Keratinocyte (primary cell): Measurements from ENCODE around the gene AUH. TPM values are rescaled to one million over a fixed set of nuclear protein-coding genes. Genes with fewer than 3 reads are reported as not detected.

Experiments
- DNase-seq: peaks from one replicate; pipeline ENCODE4 v3.0.0-alpha.2; 2011; ENCODE audit warnings: low read depth, missing footprints, low spot score
- FAIRE-seq: peaks from 2 replicates; lab custom pipeline; 2011; peaks lifted over from hg19 to GRCh38; lab: Jason Lieb, UNC
- H2AFZ ChIP-seq: 2 replicates; pipeline ENCODE4 v1.6.0; 2012; ENCODE audit warnings: low read length, control low read depth, inconsistent platforms; ENCODE audit not compliant: control insufficient read depth
- H3K27ac ChIP-seq: 2 replicates; pipeline ENCODE4 v1.5.1; 2011; ENCODE audit warnings: low read length; ENCODE audit not compliant: control insufficient read depth, insufficient read depth
- H3K27me3 ChIP-seq: 3 replicates; pipeline ENCODE4 v1.6.0; 2011; ENCODE audit warnings: low read length; ENCODE audit not compliant: control insufficient read depth, insufficient read depth; ENCODE audit errors: extremely low read depth
- H3K36me3 ChIP-seq, 2 experiments: 2 replicates in 1 of 2; 3 replicates in 1 of 2; pipeline ENCODE4 v1.5.1; 2011; ENCODE audit warnings: low read length in 2 of 2, mild to moderate bottlenecking in 1 of 2; ENCODE audit not compliant: control insufficient read depth in 2 of 2, insufficient read depth in 2 of 2; ENCODE audit errors: extremely low read depth in 1 of 2
- H3K4me1 ChIP-seq: 3 replicates; pipeline ENCODE4 v1.5.1; 2011; ENCODE audit warnings: low read length; ENCODE audit not compliant: control insufficient read depth, insufficient read depth; ENCODE audit errors: extremely low read depth
- H3K4me2 ChIP-seq: 3 replicates; pipeline ENCODE4 v1.6.0; 2011; ENCODE audit warnings: low read depth, low read length; ENCODE audit not compliant: control insufficient read depth, insufficient read depth; ENCODE audit errors: extremely low read depth
- H3K4me3 ChIP-seq, 3 experiments: fragments of 200-600 bp in 1 of 3; sonication (generic) in 1 of 3; 2 replicates in 2 of 3; 3 replicates in 1 of 3; pipeline ENCODE4 v1.5.1; 2011 to 2016; ENCODE audit warnings: low read length in 3 of 3, mild to moderate bottlenecking in 3 of 3, control low read depth in 2 of 3, inconsistent platforms in 1 of 3, low read depth in 1 of 3, mixed read lengths in 1 of 3, mixed run types in 1 of 3, moderate library complexity in 1 of 3; ENCODE audit not compliant: control insufficient read depth in 2 of 3, insufficient read depth in 2 of 3; ENCODE audit errors: extremely low read depth in 1 of 3
- H3K79me2 ChIP-seq: 2 replicates; pipeline ENCODE4 v1.6.0; 2012; ENCODE audit warnings: low read length; ENCODE audit not compliant: control insufficient read depth, insufficient read depth
- H3K9ac ChIP-seq: 3 replicates; pipeline ENCODE4 v1.6.0; 2011; ENCODE audit warnings: low read length; ENCODE audit not compliant: control insufficient read depth, insufficient read depth; ENCODE audit errors: extremely low read depth
- H3K9me1 ChIP-seq: 3 replicates; pipeline ENCODE4 v1.6.0; 2011; ENCODE audit warnings: low read length; ENCODE audit not compliant: control insufficient read depth, insufficient read depth; ENCODE audit errors: extremely low read depth
- H3K9me3 ChIP-seq: 2 replicates; pipeline ENCODE4 v1.5.1; 2012; ENCODE audit warnings: low read depth, low read length; ENCODE audit not compliant: control insufficient read depth
- H4K20me1 ChIP-seq: 3 replicates; pipeline ENCODE4 v1.6.0; 2011; ENCODE audit warnings: low read length; ENCODE audit not compliant: control insufficient read depth, insufficient read depth; ENCODE audit errors: extremely low read depth
- EZH2 ChIP-seq: IDR thresholded peaks from one replicate; pipeline ENCODE4 v1.6.1; 2012; ENCODE audit warnings: inconsistent platforms, mild to moderate bottlenecking, low read length, moderate library complexity
- dilution Hi-C: fragments of 300-500 bp; cut with MboI; formaldehyde crosslinking; loops from one replicate; pipeline ENCODE4 v1.7.0; 2020; ENCODE audit warnings: low sequenced_read_pairs; ENCODE audit not compliant: extremely low pct_ligation_motif_present
- polyA plus RNA-seq, 5 experiments: library from polyadenylated mRNA; depleted of rRNA in 3 of 5; stranded (reverse) in 3 of 5; stranded (forward) in 1 of 5; unstranded in 1 of 5; fragments of >200 nt; gene quantifications; 1 replicate in 1 of 5; 2 replicates in 3 of 5; 3 replicates in 1 of 5; pipeline versions ENCODE4 v1.2.1 to v1.2.3, GENCODE V29; 2011 to 2012; ENCODE audit warnings: missing spikeins in 2 of 5, low read depth in 1 of 5, low replicate concordance in 1 of 5
- TF ChIP-seq, protein P1 (sequence below), 3 experiments: IDR thresholded peaks in 1 of 3; conservative IDR thresholded peaks in 1 of 3; optimal IDR thresholded peaks in 1 of 3; 2 replicates in 2 of 3; 3 replicates in 1 of 3; pipeline versions ENCODE3 to v1.5.1; 2011; ENCODE audit warnings: low read length in 3 of 3, mild to moderate bottlenecking in 3 of 3, moderate library complexity in 2 of 3, control low read depth in 1 of 3, inconsistent platforms in 1 of 3; ENCODE audit not compliant: insufficient read depth in 2 of 3; ENCODE audit errors: extremely low read depth in 1 of 3

Gene AUH
- polyA plus RNA-seq, 1 donor (not counting 4 experiments of a cell fraction or from before 2014, with no cell fraction given): 5.5 TPM

DNA sequence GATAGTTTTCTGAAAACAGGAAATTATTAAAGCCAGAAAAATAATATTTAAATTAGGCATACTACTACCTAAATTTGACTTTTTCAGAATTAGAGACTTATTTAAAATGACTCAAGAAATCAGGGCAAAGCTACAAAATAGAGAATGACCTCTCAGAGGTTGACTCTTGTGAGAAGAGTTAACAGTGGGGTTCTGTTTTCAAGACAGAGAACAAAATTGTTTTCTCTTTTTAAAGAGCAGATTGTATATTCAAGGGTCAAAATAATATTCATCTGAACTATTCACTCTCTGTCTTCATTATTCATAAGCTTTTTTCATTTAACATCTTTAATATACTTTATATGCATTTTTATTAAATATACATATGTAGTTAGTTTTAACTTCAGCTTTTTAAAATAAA is 21.9 kb upstream of the AUH start:
- Histone ChIP-seq H3K79me2 (no peaks in the 10 kb centered on the region), H4K20me1 (no peaks in the 10 kb centered on the region)

DNA sequence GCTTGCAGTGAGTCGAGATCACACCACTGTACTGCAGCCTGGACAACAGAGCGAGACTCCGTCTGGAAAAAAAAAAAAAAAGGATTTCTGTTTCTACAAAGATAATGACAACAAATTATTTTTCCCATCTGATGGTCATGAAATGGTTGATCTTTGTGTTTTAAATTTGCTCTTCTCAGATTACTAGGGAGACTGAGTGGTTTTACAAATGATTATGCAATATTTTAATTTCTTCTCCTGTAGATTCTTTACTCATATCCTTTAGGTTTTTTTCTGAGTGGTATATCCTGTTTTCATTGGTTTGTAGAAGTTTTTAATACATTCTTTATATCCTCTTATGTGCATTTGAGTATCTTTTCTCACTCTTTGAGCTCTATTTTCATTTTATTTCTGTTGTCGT is 20.6 kb upstream of the AUH start:
- no peaks in the 10 kb centered on the region for H3K9me1 ChIP-seq
- H3K27me3 ChIP-seq: no peaks in the 10 kb centered on the region
- TF ChIP-seq, protein P1, sequence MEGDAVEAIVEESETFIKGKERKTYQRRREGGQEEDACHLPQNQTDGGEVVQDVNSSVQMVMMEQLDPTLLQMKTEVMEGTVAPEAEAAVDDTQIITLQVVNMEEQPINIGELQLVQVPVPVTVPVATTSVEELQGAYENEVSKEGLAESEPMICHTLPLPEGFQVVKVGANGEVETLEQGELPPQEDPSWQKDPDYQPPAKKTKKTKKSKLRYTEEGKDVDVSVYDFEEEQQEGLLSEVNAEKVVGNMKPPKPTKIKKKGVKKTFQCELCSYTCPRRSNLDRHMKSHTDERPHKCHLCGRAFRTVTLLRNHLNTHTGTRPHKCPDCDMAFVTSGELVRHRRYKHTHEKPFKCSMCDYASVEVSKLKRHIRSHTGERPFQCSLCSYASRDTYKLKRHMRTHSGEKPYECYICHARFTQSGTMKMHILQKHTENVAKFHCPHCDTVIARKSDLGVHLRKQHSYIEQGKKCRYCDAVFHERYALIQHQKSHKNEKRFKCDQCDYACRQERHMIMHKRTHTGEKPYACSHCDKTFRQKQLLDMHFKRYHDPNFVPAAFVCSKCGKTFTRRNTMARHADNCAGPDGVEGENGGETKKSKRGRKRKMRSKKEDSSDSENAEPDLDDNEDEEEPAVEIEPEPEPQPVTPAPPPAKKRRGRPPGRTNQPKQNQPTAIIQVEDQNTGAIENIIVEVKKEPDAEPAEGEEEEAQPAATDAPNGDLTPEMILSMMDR (optimal IDR thresholded peaks at IDR 0.05 in 1 of 3, IDR thresholded peaks at IDR 0.05 in 1 of 3, conservative IDR thresholded peaks at IDR 0.05 in 1 of 3; ENCODE audit: extremely low read depth in 1 of 3, insufficient read depth in 2 of 3, low read length in 3 of 3): no peak
- TF ChIP-seq EZH2: no peak
- no peak overlapping the region for H3K9ac ChIP-seq
- no peak overlapping the region for H3K4me2 ChIP-seq
- H3K4me1 ChIP-seq: peaks cover 9% of the 10 kb centered on the region
- no peaks in the 10 kb centered on the region for H3K79me2 ChIP-seq
- no peak overlapping the region for H2AFZ ChIP-seq
- DNase-seq (no peak), FAIRE-seq (no peak)
- no peak overlapping the region for H3K4me3 ChIP-seq
- no peaks in the 10 kb centered on the region for H3K9me3 ChIP-seq
- H3K36me3 ChIP-seq: no peaks in the 10 kb centered on the region
- H4K20me1 ChIP-seq: no peaks in the 10 kb centered on the region
- H3K27ac ChIP-seq: no peak overlapping the region
- dilution Hi-C loops: no loop called here

More for the DNA sequence above, 21.9 kb upstream of the AUH start:
- Histone ChIP-seq H3K36me3 (no peaks in the 10 kb centered on the region), H3K27me3 (no peaks in the 10 kb centered on the region), H2AFZ (no peak overlapping the region), H3K9ac (no peak overlapping the region), H3K4me3 (no peak overlapping the region), H3K4me1 (peaks cover 9% of the 10 kb centered on the region), H3K9me3 (no peaks in the 10 kb centered on the region), H3K4me2 (no peak overlapping the region), H3K9me1 (no peaks in the 10 kb centered on the region), H3K27ac (no peak overlapping the region)
- DNase-seq (no peak), FAIRE-seq (no peak)
- no peak for TF ChIP-seq EZH2
- TF ChIP-seq, protein P1 (optimal IDR thresholded peaks at IDR 0.05 in 1 of 3, IDR thresholded peaks at IDR 0.05 in 1 of 3, conservative IDR thresholded peaks at IDR 0.05 in 1 of 3; ENCODE audit: extremely low read depth in 1 of 3, insufficient read depth in 2 of 3, low read length in 3 of 3): no peak
- dilution Hi-C loops: no loop called here
